ENCODE results near the gene DSCAML1. TPM values are rescaled to one million over a fixed set of nuclear protein-coding genes. Genes with fewer than 3 reads are reported as not detected.

Gene DSCAML1
- total and polyA plus RNA-seq, 2 of the 8 experiments (the other 6 are each of a cell fraction or from before 2014, with no cell fraction given) = 0.19 to 0.24 TPM

DNA sequence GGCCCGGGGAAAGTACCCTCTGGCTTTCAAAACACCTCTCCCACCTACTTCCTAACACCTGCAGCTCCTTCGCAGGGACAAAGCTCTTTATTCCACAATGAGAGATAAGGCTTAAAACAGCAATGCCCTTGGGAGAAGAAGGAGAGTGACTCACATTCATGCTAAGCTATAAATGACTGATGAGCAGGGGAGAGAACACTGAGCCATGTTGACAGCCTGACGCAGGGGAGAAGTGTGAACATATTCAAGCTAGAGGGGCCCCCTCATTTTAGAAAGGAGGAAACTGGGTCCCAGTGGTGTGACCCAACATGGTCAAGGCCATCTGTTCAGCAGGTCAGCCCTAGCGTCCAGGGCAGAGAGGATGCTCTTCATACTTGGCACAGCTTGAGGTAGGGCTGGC, 171.8 kb downstream of the DSCAML1 start (continued):
- TF ChIP-seq CHD7 (IDR thresholded peaks at IDR 0.05; ENCODE audit: insufficient replicate concordance, low read length) (no peak), TEAD4 (IDR thresholded peaks at IDR 0.05; ENCODE audit: low read depth, low read length) (no peak), CTCF (IDR thresholded peaks at IDR 0.05; ENCODE audit: control extremely low read depth in 1 of 3, insufficient read depth in 1 of 3, low read depth in 1 of 3, low read length in 3 of 3) (no peak), RNF2 (IDR thresholded peaks at IDR 0.05; ENCODE audit: borderline replicate concordance, low read depth, low read length, missing control alignments, poor library complexity, severe bottlenecking) (no peak)

All from H1 (cell line).